Coronary artery (tissue), 2 donors: ENCODE results near the gene NCBP1.

Experiments
- DNase-seq: peaks from one replicate; pipeline ENCODE4 v3.0.0-alpha.2; 2017; ENCODE audit warnings: low spot score
- H3K27ac ChIP-seq, 2 donors: fragments of 200-600 bp; sonication (generic); one replicate each; pipeline ENCODE4 v1.5.1; 2016 to 2019
- H3K4me3 ChIP-seq: fragments of 200-600 bp; sonication (generic); 2 replicates; pipeline ENCODE4 v1.5.1; 2016; ENCODE audit warnings: mild to moderate bottlenecking, moderate library complexity
- CTCF ChIP-seq: fragments of 200-600 bp; sonication (generic); IDR thresholded peaks from one replicate; pipeline ENCODE4 v1.5.1; 2019; ENCODE audit warnings: antibody characterized with exemption

The NCBP1 gene

GRCh38 chr9:97717866-97718265 lies 84.2 kb downstream of the NCBP1 start:
- no peak overlapping the region for H3K27ac ChIP-seq
- no peak for DNase-seq
- no peak for TF ChIP-seq CTCF
- H3K4me3 ChIP-seq: no peak overlapping the region

GRCh38 chr9:97721396-97721795 lies 87.8 kb downstream of the NCBP1 start:
- DNase-seq: no peak

DNA sequence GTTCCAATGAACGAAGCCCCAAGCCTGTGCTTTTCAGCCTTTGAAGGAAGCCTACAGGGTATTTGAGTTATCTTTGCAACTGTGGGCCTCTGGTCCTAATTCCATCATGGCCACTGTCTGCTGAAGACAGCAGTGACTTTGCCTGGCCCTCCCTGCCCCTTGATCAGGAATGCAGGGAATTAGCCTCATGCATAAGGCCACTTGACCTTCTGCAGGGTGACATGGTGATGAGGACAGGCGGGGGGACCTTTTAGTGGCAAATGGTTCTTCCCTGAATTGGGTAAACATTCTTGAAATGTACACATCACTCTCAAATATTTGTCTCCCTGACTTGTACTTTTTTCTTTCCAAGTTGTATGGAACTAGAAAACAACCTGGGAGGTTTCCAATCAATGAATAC lies 88.7 kb downstream of the NCBP1 start:
- no peak for TF ChIP-seq CTCF
- Histone ChIP-seq H3K4me3 (no peak overlapping the region), H3K27ac (no peak overlapping the region)
- no peak for DNase-seq

More at GRCh38 chr9:97721396-97721795, 87.8 kb downstream of the NCBP1 start:
- H3K4me3 ChIP-seq: no peak overlapping the region
- no peak for TF ChIP-seq CTCF
- H3K27ac ChIP-seq: no peak overlapping the region
